Cardiac muscle cell (in vitro differentiated cells and primary cell): ENCODE results near the gene SLC7A10. TPM values are rescaled to one million over a fixed set of nuclear protein-coding genes. Genes with fewer than 3 reads are reported as not detected.

ENCODE experiments used
- DNase-seq, 2 donors: peaks; one replicate each; pipeline versions ENCODE4 v3.0.0 to v3.0.0-alpha.2; 2010 to 2017; ENCODE audit warnings: low read depth in 1 of 2, low spot score in 1 of 2
- H3K27ac ChIP-seq: fragments of 200-600 bp; sonication (generic); 2 replicates; pipeline ENCODE4 v1.5.1; 2016
- H3K27me3 ChIP-seq: fragments of 200-600 bp; sonication (generic); 2 replicates; pipeline ENCODE4 v1.6.0; 2016; ENCODE audit warnings: control low read depth
- H3K36me3 ChIP-seq: fragments of 200-600 bp; sonication (generic); 2 replicates; pipeline ENCODE4 v1.5.1; 2016; ENCODE audit warnings: control low read depth
- H3K4me1 ChIP-seq: fragments of 200-600 bp; sonication (generic); 2 replicates; pipeline ENCODE4 v1.8.1; 2017; ENCODE audit warnings: low read depth, mild to moderate bottlenecking, mixed run types
- H3K4me3 ChIP-seq: fragments of 200-600 bp; sonication (generic); 2 replicates; pipeline ENCODE4 v1.5.1; 2016; ENCODE audit warnings: mild to moderate bottlenecking
- H3K9me3 ChIP-seq: fragments of 200-600 bp; sonication (generic); 2 replicates; pipeline ENCODE4 v1.5.1; 2017; ENCODE audit warnings: low read depth, mild to moderate bottlenecking, control low read depth
- CTCF ChIP-seq: IDR thresholded peaks from 2 replicates; pipeline ENCODE4 v1.5.1; 2012; ENCODE audit warnings: low read depth, mild to moderate bottlenecking, low read length
- polyA plus RNA-seq: library from polyadenylated mRNA; unstranded; fragments of >200 nt; fragmentation: Nextera tagmentation; extraction: Ambion mirVana; gene quantifications from 2 replicates; pipeline ENCODE4 v1.2.1, GENCODE V29; 2016
- total RNA-seq: library from RNA; depleted of rRNA; stranded (reverse); fragments of >200 nt; gene quantifications from 2 replicates; pipeline ENCODE4 v1.2.3, GENCODE V29; 2016

SLC7A10 gene
- total and polyA plus RNA-seq, 2 experiments from 2014 or later: not detected

- no peaks in the 10 kb centered on the region for H3K36me3 ChIP-seq
- H3K4me3 ChIP-seq: no peak overlapping the region
- H3K4me1 ChIP-seq: no peaks in the 10 kb centered on the region
- H3K27ac ChIP-seq: no peak overlapping the region
- DNase-seq: no peak
- no peak for TF ChIP-seq CTCF
- no peaks in the 10 kb centered on the region for H3K9me3 ChIP-seq
- no peaks in the 10 kb centered on the region for H3K27me3 ChIP-seq
Observed at GRCh38 chr19:33201473-33201872, 24.2 kb downstream of the SLC7A10 start.

- Histone ChIP-seq H3K4me1 (no peaks in the 10 kb centered on the region), H3K4me3 (no peak overlapping the region), H3K36me3 (no peaks in the 10 kb centered on the region), H3K27me3 (no peaks in the 10 kb centered on the region), H3K27ac (no peak overlapping the region), H3K9me3 (no peaks in the 10 kb centered on the region)
- DNase-seq: no peak
- TF ChIP-seq CTCF: no peak
Observed at GRCh38 chr19:33199441-33200265, 26.0 kb downstream of the SLC7A10 start.

GRCh38 chr19:33198169-33198568 is 27.5 kb downstream of the SLC7A10 start:
- no peak for DNase-seq
- no peak overlapping the region for H3K27ac ChIP-seq
- TF ChIP-seq CTCF: no peak
- H3K4me3 ChIP-seq: no peak overlapping the region
- no peaks in the 10 kb centered on the region for H3K4me1 ChIP-seq
- no peaks in the 10 kb centered on the region for H3K27me3 ChIP-seq
- H3K36me3 ChIP-seq: no peaks in the 10 kb centered on the region
- H3K9me3 ChIP-seq: no peaks in the 10 kb centered on the region

- Histone ChIP-seq H3K27me3 (no peaks in the 10 kb centered on the region), H3K27ac (no peak overlapping the region), H3K9me3 (no peaks in the 10 kb centered on the region), H3K4me1 (no peaks in the 10 kb centered on the region), H3K36me3 (no peaks in the 10 kb centered on the region), H3K4me3 (no peak overlapping the region)
- no peak for TF ChIP-seq CTCF
- DNase-seq: no peak
Observed at GRCh38 chr19:33197591-33198000, 28.1 kb downstream of the SLC7A10 start.

GRCh38 chr19:33196446-33197193 is 29.0 kb downstream of the SLC7A10 start:
- Histone ChIP-seq H3K27me3 (no peaks in the 10 kb centered on the region), H3K4me3 (no peak overlapping the region), H3K9me3 (no peaks in the 10 kb centered on the region), H3K36me3 (no peaks in the 10 kb centered on the region), H3K27ac (no peak overlapping the region), H3K4me1 (no peaks in the 10 kb centered on the region)
- no peak for DNase-seq
- no peak for TF ChIP-seq CTCF
